ENCODE results near the gene CPN1.
"Not testable (repeated sequence)": the region's sequence is repeated elsewhere in the genome, so short reads cannot be mapped to it uniquely, and the experiment has no call there.

The CPN1 gene

DNA sequence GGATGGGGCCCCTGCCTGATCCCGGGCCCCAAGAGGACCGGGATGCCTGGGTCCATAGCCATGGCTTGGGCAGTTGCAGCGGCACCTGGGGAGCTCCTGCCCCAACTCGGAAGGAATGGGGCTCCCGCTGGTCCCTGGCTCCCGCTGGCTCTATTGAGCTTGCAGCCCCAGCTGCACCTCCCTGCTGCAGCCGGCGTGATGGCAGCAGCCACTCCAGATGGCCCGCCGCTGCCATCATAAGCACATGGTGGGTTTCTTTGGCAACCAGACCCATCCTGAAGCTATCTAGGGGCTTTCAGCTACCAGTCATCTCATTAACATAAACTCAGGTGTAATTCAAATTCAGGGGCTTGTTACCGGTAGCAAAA lies 60.8 kb downstream of the CPN1 start:
- DNase-seq: no peak

GRCh38 chr10:100020142-100020885 lies 61.4 kb downstream of the CPN1 start:
- no peak for DNase-seq

DNA sequence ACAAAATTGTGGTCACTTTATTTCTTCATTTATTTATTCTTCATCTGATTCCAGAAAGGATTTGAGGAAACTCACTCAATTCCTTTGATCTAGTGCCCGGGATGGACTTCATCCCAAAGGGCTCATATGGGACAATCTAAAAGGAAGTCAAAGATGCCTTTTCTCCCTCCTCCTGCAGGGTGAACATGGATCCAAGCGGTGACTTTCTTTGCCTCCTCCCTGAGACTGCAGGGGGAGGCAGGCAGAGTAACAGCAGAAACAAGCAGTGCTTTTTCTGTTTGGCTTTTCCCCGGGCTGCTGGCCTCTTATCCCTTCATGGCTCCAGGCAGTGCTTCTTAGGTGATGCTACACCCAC lies 61.9 kb downstream of the CPN1 start:
- DNase-seq: no peak

DNA sequence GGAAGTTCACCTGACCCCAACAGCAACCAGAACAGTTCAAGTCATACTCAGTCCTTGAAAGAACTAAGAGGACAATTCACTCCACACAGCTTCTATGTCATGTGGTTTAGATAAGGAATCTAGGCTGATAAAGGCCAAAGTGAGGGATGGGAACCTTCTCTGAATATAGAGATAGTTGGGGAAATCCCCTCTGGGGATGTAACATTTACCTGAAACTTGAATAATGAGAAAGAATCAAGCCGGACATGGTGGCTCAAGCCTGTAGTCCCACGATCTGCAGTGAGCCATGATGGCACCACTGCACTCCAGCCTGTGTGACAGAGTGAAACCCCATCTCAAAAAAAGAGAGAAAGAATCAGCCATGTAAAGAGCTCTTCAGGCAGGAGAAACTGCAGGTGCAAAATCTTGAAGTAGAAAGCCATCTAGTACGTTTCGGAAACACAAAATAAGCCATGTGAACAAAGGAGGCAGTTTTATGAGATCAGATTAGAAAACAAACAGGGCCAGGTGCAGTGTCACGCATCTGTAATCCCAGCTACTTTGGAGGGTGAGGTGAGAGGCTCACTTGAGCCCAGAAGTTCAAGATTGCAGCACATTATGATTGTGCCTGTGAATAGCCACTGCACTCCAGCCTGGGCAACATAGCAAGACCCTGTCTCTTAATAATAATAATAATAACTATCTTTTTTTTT lies 67.5 kb downstream of the CPN1 start:
- DNase-seq: no peak

DNA sequence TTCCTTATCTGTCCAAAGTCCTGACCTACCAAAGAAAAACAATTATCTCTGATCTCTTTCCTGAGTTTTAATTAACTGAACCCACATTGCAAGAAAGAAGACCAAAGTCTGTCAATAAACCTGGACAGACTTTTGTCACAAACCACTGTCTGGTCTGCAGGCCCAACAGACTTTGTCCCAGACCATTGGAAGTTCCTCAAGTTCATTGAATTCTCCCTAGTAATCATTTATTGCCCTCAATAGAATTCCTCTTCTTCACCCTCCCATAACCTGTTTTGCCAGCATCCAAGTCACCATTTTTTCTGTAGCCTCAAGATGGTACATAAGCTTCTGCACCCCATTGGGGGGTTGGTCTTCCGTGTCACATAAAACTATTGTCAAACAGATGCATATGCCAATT lies 68.0 kb downstream of the CPN1 start:
- DNase-seq: no peak

DNA sequence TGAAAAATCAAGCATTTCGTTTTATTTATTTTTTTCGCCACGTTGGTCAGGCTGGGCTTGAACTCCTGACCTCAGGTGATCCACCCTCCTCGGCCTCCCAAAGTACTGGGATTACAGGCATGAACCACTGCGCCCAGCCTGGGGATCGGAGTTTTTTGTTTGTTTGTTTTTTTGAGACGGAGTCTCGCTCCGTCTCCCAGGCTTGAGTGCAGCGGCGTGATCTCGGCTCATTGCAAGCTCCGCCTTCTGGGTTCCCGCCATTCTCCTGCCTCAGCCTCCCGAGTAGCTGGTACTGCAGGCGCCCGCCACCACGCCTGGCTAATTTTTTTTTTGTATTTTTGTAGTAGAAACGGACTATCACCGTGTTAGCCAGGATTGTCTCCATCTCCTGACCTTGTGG lies 69.8 kb downstream of the CPN1 start:
- DNase-seq: not testable (repeated sequence)

GRCh38 chr10:100009793-100010676 lies 71.6 kb downstream of the CPN1 start, which contains the start of gene DNMBP:
DNMBP (minus strand) TSS chr10:100009947; CDS start chr10:99972124, 37,823 bp downstream.
- DNase-seq: peak; percentile 92 to 97 (median 96)

- peak in 2 of 3 donors; percentile 26 to 38 for DNase-seq
Observed at GRCh38 chr10:100009283-100009792, 72.3 kb downstream of the CPN1 start.

GRCh38 chr10:100008708-100009282 lies 72.9 kb downstream of the CPN1 start:
- no peak for DNase-seq

GRCh38 chr10:100008142-100008522 lies 73.5 kb downstream of the CPN1 start:
- DNase-seq: no peak

GRCh38 chr10:100007231-100008141 lies 74.2 kb downstream of the CPN1 start:
- no peak for DNase-seq

- DNase-seq: peak; percentile 79 to 94 (median 94)
Observed at GRCh38 chr10:100006243-100006886, 75.3 kb downstream of the CPN1 start.

- DNase-seq: no peak
Observed at GRCh38 chr10:100004805-100005510, 76.7 kb downstream of the CPN1 start.

GRCh38 chr10:100000109-100000644 lies 81.5 kb downstream of the CPN1 start:
- DNase-seq: no peak

- DNase-seq: no peak
Observed at GRCh38 chr10:99999319-100000108, 82.2 kb downstream of the CPN1 start.

DNA sequence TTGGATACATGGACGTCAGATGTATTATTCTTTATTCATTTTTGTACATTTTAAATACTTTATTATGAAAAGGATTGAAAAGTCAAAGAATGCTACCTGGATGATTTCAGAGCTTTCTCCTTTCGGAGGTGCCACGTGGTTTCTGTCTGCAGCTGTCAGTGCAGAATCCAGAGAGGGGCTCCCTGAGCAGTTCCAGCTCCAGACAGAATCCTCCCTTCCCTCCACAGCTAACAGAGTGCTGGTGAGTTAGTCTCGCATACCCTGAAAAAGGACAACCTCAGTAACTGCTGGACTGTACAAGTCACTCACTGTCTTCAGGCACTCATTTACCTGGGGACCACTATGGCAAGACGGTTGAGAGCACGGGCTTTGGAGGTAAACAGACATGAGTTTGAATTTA lies 82.8 kb downstream of the CPN1 start:
- no peak for DNase-seq

DNA sequence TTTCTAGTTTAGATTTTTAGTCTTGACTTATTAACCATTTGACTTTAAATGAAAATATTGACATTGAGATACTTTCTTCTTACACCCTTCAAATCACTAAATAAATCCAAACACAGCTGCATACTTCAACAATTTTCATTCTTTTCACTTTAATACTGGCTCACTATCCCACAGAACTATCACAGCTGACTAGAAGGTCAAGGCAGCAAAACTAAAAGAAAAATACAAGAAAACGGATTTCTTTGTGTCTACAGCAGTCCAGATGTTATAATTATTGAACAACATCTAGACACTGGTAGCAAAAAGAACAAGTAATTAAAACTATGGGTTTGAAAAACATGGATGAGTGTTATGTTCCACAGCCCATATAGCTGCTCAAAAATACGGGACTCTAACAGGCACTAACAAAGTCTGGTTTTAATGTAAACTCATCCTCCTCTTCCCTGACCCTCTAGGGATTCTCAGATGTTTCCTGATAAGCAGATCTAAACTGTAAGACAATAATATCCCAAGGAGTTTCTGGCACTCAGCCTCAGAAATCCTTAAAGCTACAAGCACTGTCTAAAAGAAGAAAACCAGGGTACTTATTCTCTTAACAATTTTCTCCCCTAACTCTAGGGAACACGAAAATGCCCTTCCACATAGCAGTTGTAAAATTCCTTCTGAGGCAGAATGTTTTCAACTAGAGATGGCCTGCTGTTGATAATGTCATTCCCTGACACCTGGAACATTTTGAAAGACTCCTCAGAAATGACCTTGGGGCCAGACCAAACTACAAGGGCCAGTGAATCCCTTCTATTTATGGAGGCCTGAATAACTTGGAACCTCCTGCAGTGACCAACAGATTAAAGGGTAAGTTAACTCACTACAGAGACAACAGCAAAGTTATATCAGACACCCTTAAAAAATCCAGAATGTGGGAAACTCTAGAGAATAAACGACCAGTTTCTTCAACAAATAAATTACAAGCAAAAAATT lies 84.7 kb downstream of the CPN1 start:
- no peak for DNase-seq

GRCh38 chr10:99995713-99996112 lies 86.0 kb downstream of the CPN1 start:
- DNase-seq: no peak

Data from suppressor macrophage treated with lipopolysaccharide for 1 hour (primary cell).